GM21526 (cell line): ENCODE measurements around the gene CAPN7.

Experiments
- ATAC-seq: cut with Tn5 transposase; IDR thresholded peaks from one replicate; pipeline ENCODE4 v1.9.1; 2021; ENCODE audit warnings: moderate library complexity; ENCODE audit not compliant: unreplicated experiment, low FRiP score

Gene CAPN7

DNA sequence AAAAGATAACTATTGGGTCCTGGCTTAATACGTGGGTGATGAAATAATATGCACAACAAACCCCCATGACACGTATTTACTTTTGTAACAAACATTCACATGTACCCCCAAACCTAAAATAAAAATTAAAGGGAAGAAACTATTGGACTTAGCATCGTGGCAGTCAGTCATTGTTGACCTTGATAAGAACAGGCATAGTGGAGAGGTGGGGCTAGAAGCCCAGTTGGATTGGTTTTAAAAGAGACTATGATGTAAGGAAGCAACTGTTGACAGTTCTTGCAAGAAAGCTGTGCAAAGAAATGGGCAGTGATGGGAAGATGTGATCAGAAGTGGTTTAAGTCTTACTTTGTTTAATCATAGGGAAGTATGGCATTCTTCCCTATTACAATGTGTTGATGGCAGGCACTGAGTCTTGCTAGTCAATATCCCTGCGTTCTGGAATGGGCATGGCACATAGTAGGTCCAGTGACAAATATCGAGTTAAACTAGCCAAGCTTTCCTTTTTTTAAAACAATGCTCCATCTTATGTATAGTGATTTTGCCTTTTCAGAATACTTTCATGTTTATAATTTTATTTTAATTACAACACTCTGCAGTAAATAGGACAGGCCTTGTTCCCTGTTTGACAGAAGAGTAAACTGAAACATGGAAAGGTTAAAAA, 37.9 kb downstream of the CAPN7 start:
- no peak for ATAC-seq

DNA sequence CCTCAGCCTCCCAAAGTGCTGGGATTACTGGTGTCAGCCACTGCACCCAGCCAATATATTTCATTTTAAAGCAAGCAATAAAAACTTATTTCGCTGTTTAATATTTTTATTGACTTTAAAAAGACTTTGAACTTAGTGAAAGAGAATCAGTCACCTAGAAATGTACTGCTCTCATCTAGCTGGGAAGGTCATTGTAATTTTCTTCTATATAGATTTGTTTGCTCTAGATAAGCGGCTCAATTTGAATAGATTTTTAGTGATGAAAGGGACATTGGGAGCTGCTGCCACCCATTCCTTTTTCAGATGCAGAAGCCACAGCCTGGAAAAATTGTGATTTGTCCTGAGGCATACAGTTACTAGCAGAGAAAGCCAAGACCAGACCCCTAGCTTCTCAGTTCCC, 40.1 kb downstream of the CAPN7 start:
- ATAC-seq: no peak

DNA sequence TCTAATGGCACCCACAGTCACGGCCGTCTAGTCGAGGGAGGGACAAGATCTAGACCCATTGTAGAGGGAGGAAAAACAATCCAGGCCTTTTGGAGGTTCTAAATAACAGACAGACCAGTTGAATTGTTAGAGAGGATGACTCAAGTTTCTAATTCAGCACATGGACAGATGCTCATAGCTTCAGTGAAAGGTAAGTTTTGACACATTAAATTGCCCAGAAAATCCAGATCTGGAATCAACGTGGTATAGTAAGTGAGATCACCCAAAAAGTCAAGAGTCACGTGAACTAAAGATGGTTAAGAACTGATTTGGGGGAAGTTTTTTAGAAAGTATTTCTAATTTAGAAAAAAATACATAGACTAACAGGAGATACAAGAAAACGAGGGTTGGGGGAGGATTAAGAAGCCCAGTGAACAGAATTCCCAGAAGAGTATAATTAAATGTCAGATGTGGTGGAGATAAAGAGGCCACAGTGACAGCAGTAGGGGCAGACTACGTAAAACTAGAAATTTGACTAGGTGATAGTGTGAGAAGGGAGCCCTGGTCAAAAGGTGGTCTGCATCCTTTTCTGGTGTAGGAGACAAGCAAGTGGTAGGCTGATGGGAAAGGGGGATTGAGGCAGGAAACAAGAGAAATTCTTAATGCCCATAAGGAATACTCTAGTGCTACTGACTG, 47.1 kb downstream of the CAPN7 start:
- no peak for ATAC-seq

DNA sequence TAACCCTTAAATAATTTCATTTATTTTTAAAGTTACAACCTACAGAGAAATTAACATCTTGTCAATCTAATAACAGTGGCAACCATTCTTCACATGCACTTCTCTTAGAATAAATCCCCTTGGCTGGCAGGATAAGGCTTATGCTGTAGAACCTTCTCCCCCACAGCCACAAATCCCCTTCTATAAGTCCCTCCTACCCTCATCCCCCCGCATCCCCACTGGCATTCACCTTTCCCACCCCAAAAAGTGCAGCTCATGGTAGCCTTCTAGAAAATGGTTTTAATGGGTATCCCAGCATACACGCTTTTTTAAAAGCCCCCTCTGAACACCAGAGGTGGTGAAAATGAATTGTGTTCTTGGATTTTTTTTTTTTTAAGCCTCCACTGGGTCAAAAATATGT, 49.2 kb downstream of the CAPN7 start:
- ATAC-seq: no peak

DNA sequence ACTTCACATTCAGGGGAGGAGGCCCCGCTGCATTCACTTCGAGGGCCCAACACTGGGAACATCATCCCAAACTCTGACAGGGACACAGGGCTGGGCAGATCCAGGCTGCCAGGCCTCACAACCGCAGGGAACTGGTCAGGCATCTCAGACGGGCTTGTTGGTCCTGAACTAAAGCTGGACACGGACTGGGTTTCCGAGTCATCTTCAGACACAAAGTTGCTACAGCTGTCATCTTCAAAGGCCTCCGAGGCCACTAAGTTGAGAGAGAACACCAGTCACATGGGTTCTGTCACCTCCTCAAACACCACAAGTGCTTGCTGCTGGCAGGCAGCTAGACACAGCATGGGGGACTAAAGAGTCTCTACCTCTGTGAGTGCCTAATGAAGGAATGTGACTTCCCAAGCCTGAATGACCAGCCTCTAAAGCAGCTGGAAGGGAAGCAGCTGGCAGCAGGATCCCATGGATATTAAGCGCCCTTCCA, 50.9 kb downstream of the CAPN7 start:
- ATAC-seq: no peak

DNA sequence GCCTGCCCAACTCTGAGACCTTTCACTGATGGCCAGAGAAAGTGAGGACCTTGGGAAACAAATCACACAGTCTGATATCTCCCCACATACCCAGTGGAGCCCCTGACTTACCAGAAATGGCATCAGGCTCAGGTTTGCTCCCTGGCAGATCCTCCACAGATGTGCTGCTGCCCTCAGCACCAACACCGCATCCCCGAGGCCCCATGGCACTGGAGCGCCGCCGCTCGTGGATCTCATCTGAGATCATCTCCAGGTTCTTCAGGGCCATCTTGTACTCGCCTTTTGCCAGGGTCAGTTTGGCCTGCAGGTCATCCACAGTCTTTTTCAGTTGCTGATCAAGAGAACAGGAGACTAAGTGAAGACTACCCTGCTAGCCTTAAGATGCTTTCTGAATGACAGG, 52.7 kb downstream of the CAPN7 start:
- no peak for ATAC-seq

DNA sequence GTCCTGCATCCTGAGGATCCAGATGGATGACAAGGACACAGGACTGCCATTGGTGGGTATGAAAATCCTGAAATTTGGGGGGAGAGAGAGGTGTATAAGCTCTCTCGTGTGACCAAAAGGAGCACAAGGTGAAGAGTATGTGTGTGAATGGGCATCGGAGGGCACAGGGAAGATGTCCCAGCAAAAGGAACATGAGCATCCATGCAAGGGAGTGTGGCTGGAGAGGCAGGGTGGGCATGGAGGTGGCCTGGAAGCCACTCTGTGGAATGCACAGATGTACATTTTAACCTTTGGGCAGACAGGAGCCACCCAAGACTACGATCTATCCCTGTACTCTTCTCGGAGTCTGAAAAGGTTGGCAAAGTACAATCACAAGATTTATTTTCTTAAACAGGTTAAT, 54.5 kb downstream of the CAPN7 start:
- no peak for ATAC-seq

DNA sequence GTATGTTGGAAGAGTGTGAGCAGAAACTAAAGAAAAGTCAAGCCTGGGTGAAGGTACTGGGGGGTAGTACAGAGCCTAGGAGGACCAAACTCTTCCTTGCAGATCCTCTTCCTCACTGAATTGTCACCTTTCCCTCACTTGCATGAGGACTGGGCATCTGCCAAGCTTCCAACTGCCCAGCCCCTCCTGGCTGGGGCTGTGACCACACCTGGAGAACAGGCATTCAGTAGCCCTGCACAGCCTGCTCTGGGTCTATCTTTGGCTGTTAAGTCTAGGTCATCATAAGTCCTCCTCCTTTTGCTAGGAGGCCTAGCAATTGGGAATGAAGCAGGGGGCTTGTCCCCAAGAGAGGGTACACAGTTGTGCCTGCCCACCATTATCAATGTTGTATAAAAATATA, 55.2 kb downstream of the CAPN7 start:
- ATAC-seq: no peak

DNA sequence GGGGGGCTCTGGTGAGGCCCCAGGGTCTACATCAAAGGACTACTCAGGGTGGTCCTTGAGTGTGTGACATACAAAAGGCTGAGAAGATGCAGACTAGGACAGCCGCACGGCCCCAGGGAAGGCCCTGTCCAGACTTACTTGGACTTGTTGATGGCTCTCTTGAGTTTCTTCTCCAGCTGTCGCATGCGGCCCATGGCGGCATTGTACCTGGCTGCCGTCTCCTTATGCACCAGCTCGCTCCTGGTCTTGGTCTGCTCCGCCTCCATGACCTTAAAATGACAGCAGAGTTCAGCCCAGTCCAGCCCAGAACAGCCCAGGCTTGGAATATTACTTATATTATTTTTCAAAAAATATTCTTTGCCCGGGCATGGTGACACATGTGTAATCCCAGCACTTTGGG, 56.0 kb downstream of the CAPN7 start:
- ATAC-seq: no peak

DNA sequence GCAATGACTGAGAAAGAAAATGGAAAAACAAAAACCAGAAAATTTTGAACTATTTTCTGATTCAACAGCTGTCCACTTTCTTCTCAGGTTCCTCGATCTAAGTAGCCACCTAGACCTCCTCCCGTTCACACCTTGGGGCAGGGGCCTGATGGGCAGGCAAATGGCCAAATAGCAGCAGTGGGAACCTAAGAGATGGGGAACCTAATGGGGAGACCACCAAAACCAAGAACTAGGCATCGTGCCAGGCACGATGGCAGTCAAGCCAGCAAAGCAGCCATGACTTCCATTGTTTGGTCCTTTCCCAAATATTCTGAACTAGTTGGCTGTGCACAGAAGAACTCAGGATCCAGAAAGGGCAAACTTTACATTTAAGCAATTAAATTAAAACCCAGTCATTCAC, 57.1 kb downstream of the CAPN7 start:
- ATAC-seq: no peak

DNA sequence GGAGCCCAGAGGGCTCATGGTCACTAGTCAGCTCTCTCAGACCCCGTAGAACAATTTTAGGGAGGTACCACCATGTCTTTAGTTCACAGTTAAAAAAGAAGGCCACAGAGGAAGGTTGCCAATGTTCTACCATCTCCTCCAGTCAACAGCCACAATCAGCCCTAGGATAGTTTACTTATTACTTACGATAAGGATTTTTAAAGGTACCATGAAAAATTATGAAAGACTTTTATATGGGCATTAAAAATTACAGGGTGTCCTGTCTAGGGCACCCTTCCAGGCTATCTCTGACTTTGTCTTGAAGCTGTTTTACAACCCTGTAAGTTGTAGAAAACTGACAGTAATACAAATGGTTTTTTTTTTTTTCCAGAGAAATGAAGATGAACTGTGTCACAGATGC, 57.9 kb downstream of the CAPN7 start:
- no peak for ATAC-seq

DNA sequence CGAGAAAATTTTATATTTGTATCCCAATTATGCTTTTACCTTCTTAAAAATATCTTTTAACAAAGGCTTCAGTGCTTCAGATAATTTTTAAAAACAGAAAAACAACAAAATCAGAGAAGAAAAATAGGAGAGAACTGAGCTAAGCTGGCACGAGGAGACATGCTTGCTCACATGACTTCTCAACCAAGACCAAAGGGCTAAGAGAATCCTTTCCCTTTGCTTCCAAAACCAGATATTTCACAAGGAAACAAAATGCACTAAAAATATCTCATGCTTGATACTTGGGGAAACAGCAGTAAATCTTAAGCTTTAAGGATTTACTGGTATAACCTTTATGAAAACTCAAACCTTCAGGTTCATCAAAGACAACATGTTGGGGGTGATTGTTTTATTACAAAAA, 58.4 kb downstream of the CAPN7 start:
- no peak for ATAC-seq

DNA sequence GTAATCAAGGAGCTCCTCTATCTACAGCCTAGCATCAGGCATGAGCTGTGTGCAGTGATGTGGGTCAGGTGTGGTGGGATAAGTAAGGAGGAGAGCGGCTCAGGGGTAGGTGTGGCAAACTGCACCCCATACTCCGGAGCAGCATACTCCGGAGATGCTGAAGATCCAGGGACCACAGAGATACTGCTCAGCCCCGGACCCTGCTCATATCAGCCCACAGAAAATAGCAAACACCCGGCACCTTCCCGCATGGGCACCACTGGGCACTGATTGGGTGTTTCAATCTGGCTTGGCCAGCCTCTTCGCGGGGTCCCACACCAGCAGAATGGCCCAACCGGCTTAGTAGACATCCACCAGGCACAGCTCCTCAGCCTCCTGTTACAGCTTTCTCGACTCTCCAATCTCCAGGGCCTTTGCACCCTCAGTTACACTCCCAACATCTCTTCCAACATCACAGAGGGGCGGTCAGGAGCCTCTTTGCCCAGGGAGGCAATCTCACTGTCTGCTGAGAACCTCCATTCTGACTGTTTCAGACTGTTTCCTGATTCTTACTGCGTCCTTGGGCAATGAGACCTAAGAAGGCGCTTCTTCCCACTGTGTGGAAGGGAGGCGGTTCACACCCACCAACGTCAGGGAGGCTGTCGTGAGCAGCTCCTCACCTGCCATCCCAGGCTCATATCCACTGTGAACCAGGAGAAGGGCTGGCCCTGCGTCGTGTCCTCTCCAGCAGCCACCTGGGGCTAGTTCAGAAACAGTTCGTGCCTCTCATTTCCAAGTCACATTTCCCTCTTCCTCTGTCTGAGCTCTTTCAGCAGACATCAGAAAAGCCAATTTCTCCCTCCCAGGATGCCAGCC, 59.8 kb downstream of the CAPN7 start:
- ATAC-seq: no peak

DNA sequence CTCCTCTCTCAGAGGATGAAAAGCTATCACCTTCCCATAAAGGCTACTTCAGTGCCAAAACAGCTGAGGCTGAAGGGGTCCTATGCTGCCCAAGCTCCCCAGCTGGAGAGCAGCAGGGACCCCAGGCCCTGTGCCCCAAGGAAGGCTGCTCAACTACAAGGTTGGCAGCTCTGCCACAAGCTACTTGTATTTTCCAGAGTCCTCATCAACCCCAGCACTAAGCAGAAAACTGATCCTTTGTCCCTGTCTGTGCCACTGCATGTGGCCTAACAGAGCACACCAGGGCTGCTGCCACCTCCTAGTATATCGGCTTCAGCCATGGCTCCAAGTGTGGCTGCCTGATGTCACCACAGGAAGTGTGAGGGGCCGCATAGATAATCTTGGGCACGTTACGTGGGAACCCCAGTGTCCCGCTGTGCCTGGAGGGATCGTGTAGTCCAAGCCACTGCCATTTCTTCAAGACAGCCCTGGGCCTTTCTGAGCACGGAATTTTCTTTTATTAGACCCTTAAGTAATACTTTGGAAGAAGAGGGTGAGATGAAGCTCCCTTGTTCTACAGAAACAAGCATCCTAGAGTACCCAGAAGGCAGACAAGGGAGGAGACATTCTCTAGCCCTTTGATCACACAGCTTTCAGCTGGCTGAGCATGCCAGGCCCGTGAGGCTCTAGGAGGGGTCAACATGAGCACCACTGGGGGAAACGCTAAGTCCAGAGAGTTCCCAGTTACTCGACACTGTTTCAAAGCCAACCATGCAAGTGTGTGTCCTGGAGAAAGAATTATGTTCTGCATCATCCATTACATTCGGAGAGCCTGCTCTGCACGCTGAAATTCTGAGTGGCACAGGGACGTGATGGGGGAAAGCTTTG, 60.7 kb downstream of the CAPN7 start:
- no peak for ATAC-seq

DNA sequence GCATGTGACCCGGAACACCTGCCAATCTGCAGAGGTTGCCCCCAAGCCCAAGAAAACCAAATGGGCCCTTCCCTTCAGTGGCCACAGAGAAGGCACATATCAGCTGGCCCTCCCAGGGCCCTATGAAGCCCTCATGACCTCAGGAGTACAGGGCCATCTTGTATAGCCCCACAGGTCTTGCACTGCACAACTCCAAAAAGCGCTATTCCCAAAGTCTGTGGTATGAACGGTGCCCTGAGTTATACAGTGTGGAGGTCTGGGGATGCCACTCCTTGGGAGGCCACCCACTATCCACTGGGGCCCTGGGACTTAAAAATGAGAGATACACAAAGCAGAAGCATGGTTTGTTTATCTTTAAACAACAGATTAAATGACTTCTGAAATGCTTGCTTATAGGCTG, 61.5 kb downstream of the CAPN7 start:
- ATAC-seq: no peak

DNA sequence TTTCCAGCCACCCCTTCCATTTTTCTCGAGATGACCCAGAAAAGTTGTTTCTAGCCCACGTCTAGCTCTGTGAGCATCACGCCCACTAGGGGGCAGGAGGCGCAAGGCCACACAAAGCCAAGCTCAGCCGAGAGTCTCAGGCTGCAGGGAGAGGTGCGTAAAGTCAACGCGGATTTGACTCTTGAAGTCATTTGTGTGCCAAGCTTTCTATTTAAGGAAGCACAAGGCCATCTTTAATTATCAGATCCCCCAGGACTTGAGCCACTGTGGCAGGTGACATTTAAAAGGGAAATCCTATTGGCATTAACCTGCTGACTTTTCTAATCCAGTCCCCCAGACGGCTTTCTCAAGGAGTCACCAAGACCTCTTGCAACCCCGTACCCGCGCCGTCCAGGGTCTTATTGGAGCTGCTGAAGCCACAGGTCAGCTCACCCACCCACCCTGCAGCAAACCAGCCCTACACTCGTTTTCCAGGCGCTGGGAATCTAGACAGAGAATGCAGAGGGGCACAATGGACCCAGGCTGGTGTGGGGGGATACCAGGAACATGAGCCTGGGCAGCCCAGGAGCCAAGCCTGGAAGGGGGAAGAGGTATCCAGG, 62.1 kb downstream of the CAPN7 start:
- ATAC-seq: no peak

DNA sequence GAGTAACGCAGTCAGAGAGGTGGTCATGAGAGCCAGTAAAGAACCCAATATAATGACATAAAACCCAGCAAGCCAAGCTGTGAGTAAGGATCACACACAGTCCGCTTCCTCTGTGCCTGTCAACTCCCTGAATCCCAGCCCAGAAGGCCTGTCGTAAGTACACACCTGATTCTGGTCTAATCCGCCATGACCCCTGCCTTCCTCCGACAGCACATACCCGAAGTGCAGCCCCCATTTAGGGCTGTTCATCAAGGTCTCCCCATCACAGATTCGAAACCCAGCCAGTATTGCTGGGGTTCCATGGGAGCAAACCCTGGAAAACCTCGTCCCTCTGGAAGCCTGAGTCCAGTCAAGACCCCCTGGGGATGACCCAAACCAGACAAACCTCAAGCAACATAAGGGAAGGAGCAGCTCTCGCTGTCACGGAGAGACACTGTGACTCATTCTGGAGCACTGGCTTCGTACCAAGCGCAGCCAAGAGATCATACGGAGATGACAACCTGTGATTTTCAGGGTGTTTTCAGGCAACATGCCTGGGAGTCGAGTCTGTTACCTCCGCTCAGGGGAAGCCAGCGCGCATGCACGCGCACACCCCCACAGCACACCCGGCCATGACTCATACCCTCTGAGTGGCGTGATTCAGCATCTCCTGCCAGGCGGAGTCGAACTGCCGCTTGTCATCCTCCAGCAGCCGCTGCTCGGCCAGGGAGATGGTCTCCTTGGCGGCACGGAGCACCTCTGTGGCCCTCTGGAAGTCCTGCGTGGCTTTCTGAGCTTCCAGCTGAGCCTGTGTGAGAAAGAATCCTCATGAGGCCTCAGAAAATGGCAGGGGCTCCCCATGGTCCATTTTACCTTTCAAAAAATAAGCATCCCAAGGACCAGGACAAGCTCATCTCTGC, 63.3 kb downstream of the CAPN7 start:
- ATAC-seq: peak; percentile 56

DNA sequence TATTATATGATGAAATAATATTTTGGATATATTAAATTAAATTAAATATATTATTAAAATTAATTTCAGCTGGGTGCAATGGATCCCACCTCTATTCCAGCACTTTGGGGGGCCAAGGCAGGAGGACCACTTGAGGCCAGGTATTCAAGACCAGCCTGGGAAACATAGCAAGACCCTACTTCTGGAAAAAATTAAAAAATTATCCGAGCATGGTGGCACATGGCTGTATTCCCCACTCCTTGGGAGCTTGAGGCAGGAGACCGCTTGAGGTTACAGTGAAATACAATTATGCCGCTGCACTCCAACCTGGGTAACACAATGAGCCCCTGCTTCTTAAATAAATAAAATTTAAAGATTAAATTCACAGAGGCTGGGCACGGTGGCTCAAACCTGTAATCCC, 65.0 kb downstream of the CAPN7 start:
- ATAC-seq: no peak

DNA sequence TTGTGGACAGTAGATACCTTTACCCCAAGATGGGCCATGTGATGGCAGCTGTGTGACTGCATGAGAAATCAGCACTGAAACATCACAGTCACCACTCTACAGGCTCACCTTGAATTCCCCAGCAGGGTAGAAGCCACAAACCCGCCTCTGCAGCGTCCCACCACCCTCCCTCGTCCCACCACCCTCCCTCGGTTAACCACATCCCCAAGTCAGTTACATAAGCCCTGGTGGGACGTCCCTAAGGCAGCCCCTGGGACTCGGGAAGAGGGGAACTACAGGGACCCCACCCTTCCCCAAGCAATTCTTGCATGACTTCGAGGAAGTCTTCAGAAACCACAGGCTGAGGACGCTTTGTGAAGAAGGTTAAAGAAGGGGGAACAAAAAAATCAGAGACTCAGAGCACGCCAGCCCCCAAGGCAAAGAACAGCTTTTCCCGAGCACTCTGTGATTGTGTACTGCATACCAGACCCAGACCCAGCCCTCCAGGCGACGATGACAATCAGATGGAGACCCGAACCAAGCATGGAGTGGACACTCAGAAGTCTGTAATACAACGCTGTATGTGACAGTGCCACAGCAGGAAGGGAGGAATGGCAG, 65.8 kb downstream of the CAPN7 start:
- peak; percentile 53 for ATAC-seq
